Activated CD8-positive, alpha-beta T cell treated with anti-CD3 and anti-CD28 coated beads, Interleukin-2, amount 10 ng/mL, durations not matched to agents 7 days and 5 days (primary cell): Measurements from ENCODE around the gene GUCD1. TPM values are rescaled to one million over a fixed set of nuclear protein-coding genes. Genes with fewer than 3 reads are reported as not detected.

Experiments used
- ATAC-seq: fragments of 150-1000 bp; cut with Tn5 transposase; one replicate; pipeline ENCODE4 v1.10.0; 2021; ENCODE audit warnings: moderate library complexity
- CTCF ChIA-PET: fragments of 350-600 bp; sonication (Branson Sonifier 250); formaldehyde crosslinking; loops from one replicate; lab custom pipeline; 2021; ENCODE audit warnings: antibody characterized with exemption; lab: Charles Lee
- POLR2A ChIA-PET: fragments of 350-600 bp; sonication (Branson Sonifier 250); formaldehyde crosslinking; loops from one replicate; lab custom pipeline; 2021; ENCODE audit warnings: antibody characterized with exemption; lab: Charles Lee
- DNase-seq: peaks from one replicate; pipeline ENCODE4 v3.0.0-alpha.2; 2020
- H3K27ac Mint-ChIP-seq: one replicate; pipeline ENCODE4 v1.8.0; 2021; ENCODE audit warnings: mild to moderate bottlenecking, mixed read lengths
- H3K27me3 Mint-ChIP-seq: one replicate; pipeline ENCODE4 v1.8.0; 2021; ENCODE audit warnings: low read depth, mixed read lengths
- H3K36me3 Mint-ChIP-seq: one replicate; pipeline ENCODE4 v1.8.0; 2021; ENCODE audit warnings: low read depth, mixed read lengths
- H3K4me1 Mint-ChIP-seq: one replicate; pipeline ENCODE4 v1.8.0; 2021; ENCODE audit warnings: low read depth, mixed read lengths
- H3K4me3 Mint-ChIP-seq: one replicate; pipeline ENCODE4 v1.8.0; 2021; ENCODE audit warnings: mild to moderate bottlenecking, mixed read lengths
- H3K9me3 Mint-ChIP-seq: one replicate; pipeline ENCODE4 v1.8.0; 2022; ENCODE audit warnings: mixed read lengths; ENCODE audit not compliant: insufficient read depth
- total RNA-seq, 2 experiments: library from RNA; stranded (reverse); gene quantifications; one replicate each; pipeline ENCODE4 v1.2.3, GENCODE V29; 2021

Gene GUCD1
- total RNA-seq, 2 experiments from 2014 or later = 129 to 133 TPM

DNA sequence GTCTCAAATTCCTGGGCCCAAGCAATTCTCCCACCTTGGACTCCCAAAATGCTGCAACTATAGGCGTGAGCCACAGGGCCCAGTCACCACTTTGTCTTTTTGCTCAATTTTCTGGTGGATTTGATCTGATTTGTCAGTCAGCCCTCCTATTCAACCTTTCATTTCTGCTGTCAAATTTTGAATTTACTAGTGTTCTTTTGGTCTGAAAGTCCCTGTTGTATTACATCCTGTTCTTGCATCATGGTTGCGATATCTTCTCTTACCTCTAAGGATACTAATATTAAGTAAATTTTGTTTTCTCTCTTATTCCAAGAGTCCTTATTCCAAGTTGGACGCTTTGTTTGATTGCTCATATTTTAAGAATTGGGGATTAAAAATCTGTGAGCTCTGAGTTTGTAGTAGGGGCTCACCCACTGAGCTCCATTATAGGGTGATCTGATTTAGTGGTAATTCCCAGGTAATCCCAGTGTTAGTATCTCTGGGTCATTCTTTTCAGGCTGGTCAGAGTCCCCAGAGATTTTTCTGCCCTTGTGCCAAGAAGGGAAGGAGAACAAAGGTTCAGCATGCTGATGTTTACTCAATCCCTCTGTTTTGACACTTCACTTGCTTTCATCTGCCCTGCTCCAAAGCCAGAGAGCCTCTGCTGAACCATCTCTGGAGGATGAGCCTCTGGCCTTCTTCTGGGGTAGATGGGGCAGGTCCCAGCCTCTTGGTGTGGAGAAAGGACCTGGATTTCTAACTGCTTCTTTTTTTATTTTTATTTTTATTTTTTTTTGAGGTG lies 49.8 kb downstream of the GUCD1 start:
- peaks cover 11% of the 10 kb centered on the region for H3K27me3 Mint-ChIP-seq
- peaks cover 27% of the 10 kb centered on the region for H3K4me1 Mint-ChIP-seq
- H3K9me3 Mint-ChIP-seq = no peaks in the 10 kb centered on the region
- POLR2A ChIA-PET = no interaction called here
- H3K27ac Mint-ChIP-seq = no peak overlapping the region
- no peak overlapping the region for H3K4me3 Mint-ChIP-seq
- CTCF ChIA-PET = interaction anchor here (1.4 to 2.4 kb wide), 2 partner anchors 17 to 83 kb away, joined by 4 to 11 read pairs; no protein-coding TSS in a partner anchor
- no peak for ATAC-seq
- no peak for DNase-seq
- no peaks in the 10 kb centered on the region for H3K36me3 Mint-ChIP-seq

DNA sequence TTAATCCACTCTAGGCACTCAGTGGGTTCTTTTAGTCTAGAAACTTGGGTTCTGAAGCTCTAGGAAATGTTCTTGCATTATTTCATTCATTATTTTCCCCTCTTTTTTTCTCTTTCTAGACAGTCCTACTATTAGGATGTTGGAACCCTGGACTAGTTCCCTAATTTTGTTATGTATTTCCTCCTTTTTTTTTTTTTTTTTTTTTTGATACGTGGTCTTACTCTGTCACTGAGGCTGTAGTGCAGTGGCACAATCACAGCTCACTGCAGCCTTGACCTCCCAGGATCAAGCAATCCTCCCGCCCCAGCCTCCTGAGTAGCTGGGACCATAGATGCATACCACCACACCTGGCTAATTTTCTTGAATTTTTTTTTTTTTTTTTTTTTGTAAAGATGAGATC lies 50.4 kb downstream of the GUCD1 start:
- no peak overlapping the region for H3K27ac Mint-ChIP-seq
- peaks cover 8% of the 10 kb centered on the region for H3K27me3 Mint-ChIP-seq
- ATAC-seq (no peak), DNase-seq (no peak)
- ChIA-PET POLR2A (no interaction called here), CTCF (interaction anchor here (1.1 to 3.2 kb wide), 5 partner anchors 17 to 82 kb away, joined by 3 to 27 read pairs (median 5); no protein-coding TSS in a partner anchor)
- H3K4me3 Mint-ChIP-seq = no peak overlapping the region
- H3K9me3 Mint-ChIP-seq = no peaks in the 10 kb centered on the region
- peaks cover 27% of the 10 kb centered on the region for H3K4me1 Mint-ChIP-seq
- no peaks in the 10 kb centered on the region for H3K36me3 Mint-ChIP-seq

DNA sequence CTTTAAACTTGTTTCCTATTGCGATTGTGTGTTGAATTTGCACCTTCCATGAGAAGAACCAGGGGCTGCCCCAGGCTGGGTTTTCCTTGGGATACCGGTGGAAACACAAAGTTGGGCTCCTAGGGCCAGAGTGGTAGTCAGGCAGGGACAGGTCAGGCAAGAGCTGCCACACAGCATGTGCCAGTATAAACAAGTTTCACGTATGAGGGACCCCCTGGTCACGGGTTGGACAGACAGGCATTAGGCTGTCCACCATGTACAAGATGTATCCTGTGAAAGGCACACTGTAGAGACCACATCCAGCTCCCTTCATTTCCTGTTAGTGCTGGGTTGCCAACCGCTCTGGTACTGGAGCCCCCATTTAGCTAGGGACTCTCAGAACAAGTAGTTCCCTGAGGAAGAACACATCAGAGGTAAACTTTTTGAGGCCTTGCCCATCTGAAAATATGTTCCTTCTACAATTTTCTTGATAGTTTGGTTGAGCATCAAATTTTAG lies 51.0 kb downstream of the GUCD1 start:
- H3K4me3 Mint-ChIP-seq = no peak overlapping the region
- CTCF ChIA-PET = interaction anchor here (1.0 to 3.2 kb wide), 7 partner anchors 18 to 105 kb away, joined by 3 to 30 read pairs (median 5); no protein-coding TSS in a partner anchor
- peaks cover 28% of the 10 kb centered on the region for H3K4me1 Mint-ChIP-seq
- ATAC-seq (no peak), DNase-seq (no peak)
- POLR2A ChIA-PET = no interaction called here
- peaks cover 6% of the 10 kb centered on the region for H3K27me3 Mint-ChIP-seq
- no peaks in the 10 kb centered on the region for H3K36me3 Mint-ChIP-seq
- H3K27ac Mint-ChIP-seq = no peak overlapping the region
- H3K9me3 Mint-ChIP-seq = no peaks in the 10 kb centered on the region

DNA sequence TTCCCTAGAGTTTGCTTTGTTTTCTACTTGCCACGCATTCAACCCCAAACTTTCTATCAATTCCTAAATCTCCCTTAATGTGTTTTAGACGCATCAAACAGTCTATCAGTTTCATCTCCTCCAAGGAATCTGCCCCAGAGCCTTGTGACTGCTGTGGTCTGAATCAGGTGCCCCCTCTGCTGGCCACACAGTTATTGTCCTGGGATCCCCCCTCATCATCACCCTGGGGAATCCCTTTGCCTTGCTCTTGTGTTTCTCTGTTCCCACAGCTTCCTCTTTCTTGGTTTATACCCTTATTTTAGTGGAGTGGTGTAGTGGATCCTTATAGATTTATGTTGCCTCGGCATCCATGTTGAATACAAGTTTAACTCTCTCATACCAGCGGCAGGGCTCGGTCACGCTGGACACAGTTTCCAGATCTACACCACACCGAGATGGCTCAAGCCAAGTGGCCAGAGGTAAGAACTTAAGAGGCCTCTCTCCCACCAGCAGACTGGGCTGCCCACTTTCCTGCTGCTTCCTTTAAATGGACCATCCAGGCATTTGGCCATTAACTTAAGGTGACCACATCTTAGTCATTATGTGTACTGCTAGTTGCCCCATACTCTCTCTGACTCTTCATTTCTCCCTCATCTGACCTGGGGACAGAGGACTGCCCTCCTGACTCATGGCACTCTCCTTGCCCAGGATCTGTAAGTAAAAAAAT lies 51.6 kb downstream of the GUCD1 start:
- Mint-ChIP-seq H3K27me3 (peaks cover 6% of the 10 kb centered on the region), H3K9me3 (no peaks in the 10 kb centered on the region), H3K27ac (no peak overlapping the region), H3K4me3 (no peak overlapping the region), H3K36me3 (no peaks in the 10 kb centered on the region), H3K4me1 (peaks cover 34% of the 10 kb centered on the region)
- peak; percentile 76 for ATAC-seq
- CTCF ChIA-PET = interaction anchor here (0.6 to 3.2 kb wide), 19 partner anchors 8 to 177 kb away, joined by 3 to 30 read pairs (median 4); no protein-coding TSS in a partner anchor
- POLR2A ChIA-PET = interaction anchor here (1.4 kb wide), 1 partner anchor 76 kb away, joined by 5 read pairs; the partner anchor contains the start of gene ADORA2A
- DNase-seq = peak; percentile 70

DNA sequence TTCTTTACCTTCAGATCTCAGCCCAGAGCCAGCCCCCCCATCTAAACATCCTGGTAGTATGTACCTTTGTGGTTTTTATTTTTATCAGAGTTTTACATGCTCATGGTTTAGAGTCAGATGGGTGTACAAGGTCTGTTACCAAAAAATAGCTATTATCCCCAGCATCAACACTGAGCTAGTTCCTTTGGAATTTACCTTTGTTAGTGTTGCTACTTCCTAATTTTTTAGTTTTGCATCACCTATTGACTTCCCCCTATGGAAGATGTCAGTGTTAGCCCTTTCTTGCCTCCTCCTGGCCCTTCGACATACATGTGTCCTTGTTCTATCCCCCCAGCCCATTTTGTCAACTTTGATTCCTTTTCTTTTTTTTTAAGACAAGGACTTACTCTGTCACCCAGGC lies 52.4 kb downstream of the GUCD1 start:
- no peak overlapping the region for H3K27ac Mint-ChIP-seq
- CTCF ChIA-PET = interaction anchor here (0.6 to 3.2 kb wide), 19 partner anchors 9 to 216 kb away, joined by 3 to 30 read pairs (median 4); no protein-coding TSS in a partner anchor
- ATAC-seq = no peak

DNA sequence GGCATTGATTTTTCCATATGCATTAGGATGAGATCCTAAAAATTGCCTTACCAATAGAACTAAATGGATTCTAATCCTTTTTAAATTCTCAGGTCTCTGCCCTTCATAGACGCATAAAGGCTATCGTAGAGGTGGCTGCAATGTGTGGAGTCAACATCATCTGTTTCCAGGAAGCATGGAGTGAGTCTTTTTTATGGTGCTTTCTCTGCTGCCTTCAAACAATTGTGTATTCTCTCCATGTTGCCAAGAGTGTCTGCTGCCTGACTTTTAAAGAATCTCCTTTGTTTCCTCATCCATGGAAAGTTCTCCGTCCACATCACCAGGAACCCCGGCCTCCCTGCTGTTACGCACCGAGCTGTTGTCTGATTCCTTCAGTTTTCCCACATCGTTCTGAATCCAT lies 52.9 kb downstream of the GUCD1 start:
- POLR2A ChIA-PET = interaction anchor here (0.5 to 1.4 kb wide), 2 partner anchors 75 to 691 kb away, joined by 3 to 5 read pairs; partner anchors contain the start of gene ADORA2A
- peaks cover 44% of the 10 kb centered on the region for H3K4me1 Mint-ChIP-seq
- H3K27ac Mint-ChIP-seq = no peak overlapping the region
- H3K36me3 Mint-ChIP-seq = no peaks in the 10 kb centered on the region
- CTCF ChIA-PET = interaction anchor here (0.6 to 3.2 kb wide), 13 partner anchors 9 to 216 kb away, joined by 3 to 30 read pairs (median 4); no protein-coding TSS in a partner anchor
- H3K27me3 Mint-ChIP-seq = peaks cover 6% of the 10 kb centered on the region
- DNase-seq (no peak), ATAC-seq (no peak)
- no peak overlapping the region for H3K4me3 Mint-ChIP-seq
- no peaks in the 10 kb centered on the region for H3K9me3 Mint-ChIP-seq

More for the DNA sequence above, 52.4 kb downstream of the GUCD1 start:
- Mint-ChIP-seq H3K27me3 (peaks cover 6% of the 10 kb centered on the region), H3K9me3 (no peaks in the 10 kb centered on the region), H3K4me1 (peaks cover 42% of the 10 kb centered on the region), H3K36me3 (no peaks in the 10 kb centered on the region), H3K4me3 (no peak overlapping the region)
- DNase-seq = no peak
- POLR2A ChIA-PET = interaction anchor here (0.5 to 1.4 kb wide), 2 partner anchors 75 to 691 kb away, joined by 3 to 5 read pairs; partner anchors contain the start of gene ADORA2A

DNA sequence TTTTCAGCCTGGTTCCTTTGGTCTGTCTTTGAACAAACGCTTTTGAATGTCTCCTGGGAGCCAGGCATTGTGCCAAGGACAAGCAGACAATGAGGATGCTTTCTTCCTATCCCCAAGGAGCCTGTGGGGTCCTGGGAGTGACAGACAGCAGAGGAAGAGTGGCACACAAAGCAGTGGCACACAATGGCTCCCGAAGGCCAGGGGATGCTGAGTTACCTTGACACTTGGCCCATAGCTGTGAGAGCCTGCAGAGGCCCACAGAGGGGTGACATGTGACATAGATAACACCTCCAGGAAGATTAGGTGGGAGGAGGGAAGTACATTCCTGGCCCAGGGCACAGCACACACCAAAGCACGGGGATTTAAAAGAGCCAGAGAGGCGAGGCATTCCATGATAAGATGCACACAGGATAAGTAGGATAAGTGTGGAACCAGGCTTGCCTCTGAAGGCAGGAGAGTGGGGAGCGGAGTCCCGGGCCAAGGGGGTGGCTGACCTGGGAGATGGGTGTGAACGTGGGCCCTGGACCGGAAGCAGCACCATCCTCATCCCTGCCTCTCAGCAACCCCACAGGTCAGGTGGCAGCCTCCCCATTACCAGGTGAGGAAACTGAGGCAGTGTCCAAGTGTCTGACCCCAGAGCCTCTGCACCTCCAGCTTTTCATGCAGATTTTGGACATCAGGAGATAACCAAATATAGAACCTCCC lies 53.5 kb downstream of the GUCD1 start:
- DNase-seq (no peak), ATAC-seq (no peak)
- Mint-ChIP-seq H3K27me3 (peaks cover 11% of the 10 kb centered on the region), H3K9me3 (no peaks in the 10 kb centered on the region), H3K27ac (no peak overlapping the region), H3K4me3 (no peak overlapping the region), H3K36me3 (no peaks in the 10 kb centered on the region), H3K4me1 (peaks cover 40% of the 10 kb centered on the region)
- POLR2A ChIA-PET = no interaction called here
- CTCF ChIA-PET = interaction anchor here (0.6 to 3.2 kb wide), 5 partner anchors 16 to 215 kb away, joined by 3 to 30 read pairs (median 11); no protein-coding TSS in a partner anchor

DNA sequence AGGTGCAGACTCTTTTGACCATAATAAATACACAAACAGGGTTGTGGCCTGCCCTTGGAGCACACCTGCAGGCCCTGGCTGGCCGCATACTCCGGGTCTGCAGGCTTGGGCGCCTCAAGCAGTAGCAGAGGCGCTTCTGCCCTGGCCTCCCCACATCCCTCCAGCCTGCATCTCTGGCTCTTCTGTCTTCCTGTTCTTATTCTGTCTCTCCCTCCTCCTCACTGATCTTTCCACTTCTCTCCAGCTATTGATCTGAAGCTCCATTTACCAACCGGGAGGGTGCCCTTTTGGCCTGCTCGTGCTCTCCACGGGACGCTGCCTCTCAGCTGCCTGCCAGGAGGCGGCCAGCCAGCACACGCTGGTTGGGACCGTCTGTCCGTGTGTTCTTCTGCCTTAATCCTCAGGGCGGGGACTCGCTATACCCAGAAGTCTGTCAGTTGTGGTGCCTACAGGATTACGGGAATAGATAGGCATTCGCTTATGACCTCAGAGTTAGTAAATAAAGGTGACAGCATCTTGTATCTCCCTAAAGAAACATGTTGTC lies 54.6 kb downstream of the GUCD1 start:
- Mint-ChIP-seq H3K27ac (no peak overlapping the region), H3K27me3 (peaks cover 13% of the 10 kb centered on the region), H3K4me3 (no peak overlapping the region), H3K9me3 (no peaks in the 10 kb centered on the region), H3K36me3 (no peaks in the 10 kb centered on the region), H3K4me1 (peaks cover 40% of the 10 kb centered on the region)
- DNase-seq (no peak), ATAC-seq (no peak)
- CTCF ChIA-PET = interaction anchor here (0.6 to 1.7 kb wide), 2 partner anchors 10 to 65 kb away, joined by 3 to 5 read pairs; no protein-coding TSS in a partner anchor
- POLR2A ChIA-PET = no interaction called here

DNA sequence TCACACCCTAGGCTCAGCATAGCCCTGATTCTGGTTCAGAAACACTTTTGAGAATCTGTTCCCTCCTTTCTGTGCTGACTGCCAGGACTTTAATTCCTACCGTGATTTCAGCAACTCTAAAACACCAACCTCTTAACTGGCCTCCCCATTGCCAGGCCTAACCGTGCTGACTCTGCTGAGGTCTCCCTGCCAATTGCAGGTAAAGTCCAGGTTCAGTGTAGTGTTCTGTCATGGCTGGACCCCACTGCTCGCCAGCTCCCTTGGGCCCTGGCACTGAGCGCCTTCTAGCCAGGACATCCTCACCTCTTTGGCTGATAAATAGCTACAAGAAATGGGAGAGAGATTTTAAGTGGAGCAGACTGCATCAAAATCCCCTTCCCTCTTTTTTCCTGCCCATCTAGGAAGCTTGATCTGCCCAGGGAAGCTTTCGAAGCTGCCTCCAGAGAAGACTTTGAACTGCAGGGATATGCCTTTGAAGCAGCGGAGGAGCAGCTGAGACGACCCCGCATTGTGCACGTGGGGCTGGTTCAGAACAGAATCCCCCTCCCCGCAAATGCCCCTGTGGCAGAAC lies 55.1 kb downstream of the GUCD1 start:
- Mint-ChIP-seq H3K4me3 (no peak overlapping the region), H3K36me3 (no peaks in the 10 kb centered on the region), H3K9me3 (no peaks in the 10 kb centered on the region), H3K27me3 (peaks cover 16% of the 10 kb centered on the region), H3K27ac (no peak overlapping the region), H3K4me1 (peaks cover 40% of the 10 kb centered on the region)
- ChIA-PET CTCF (interaction anchor here (0.6 to 1.7 kb wide), 2 partner anchors 11 to 65 kb away, joined by 3 to 5 read pairs; no protein-coding TSS in a partner anchor), POLR2A (no interaction called here)
- ATAC-seq = no peak
- DNase-seq = no peak

DNA sequence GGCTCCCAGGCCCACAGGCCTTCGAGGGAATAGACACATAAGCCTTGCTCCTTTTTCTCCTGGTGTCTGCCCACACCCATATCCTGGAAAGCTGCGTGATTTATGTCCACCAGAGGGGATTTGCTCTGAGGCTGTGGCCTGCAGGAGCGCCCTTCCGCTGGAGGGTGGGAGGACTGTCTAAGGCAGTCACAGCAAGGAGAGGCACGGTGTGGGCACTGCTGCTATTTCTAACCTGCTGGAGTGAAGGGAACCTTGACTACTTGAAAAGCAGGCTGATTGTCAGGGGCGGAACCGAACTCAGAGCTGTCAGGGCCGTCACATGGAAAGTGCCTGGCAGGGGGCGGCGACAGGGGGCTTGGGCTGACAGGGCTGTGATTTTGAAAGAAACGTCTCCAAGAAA lies 56.1 kb downstream of the GUCD1 start:
- CTCF ChIA-PET = interaction anchor here (1.0 to 1.7 kb wide), 2 partner anchors 25 to 76 kb away, joined by 3 to 4 read pairs; no protein-coding TSS in a partner anchor
- Mint-ChIP-seq H3K36me3 (no peaks in the 10 kb centered on the region), H3K9me3 (no peaks in the 10 kb centered on the region), H3K4me3 (no peak overlapping the region), H3K27me3 (peaks cover 19% of the 10 kb centered on the region), H3K4me1 (peaks cover 36% of the 10 kb centered on the region), H3K27ac (no peak overlapping the region)
- DNase-seq (no peak), ATAC-seq (no peak)
- POLR2A ChIA-PET = no interaction called here
